Caco-2 (cell line): ENCODE measurements around the gene CD52. TPM values are rescaled to one million over a fixed set of nuclear protein-coding genes. Genes with fewer than 3 reads are reported as not detected.

Source experiments
- BruUV-seq: library from RNA; stranded (reverse); fragments of 400-500 nt; replicated peaks from 2 replicates; lab custom pipeline; 2021; lab: Mats Ljungman, UMichigan
- CTCF ChIA-PET: fragments of 300-600 bp; sonication (Branson Sonifier 250); formaldehyde crosslinking; loops from one replicate; lab custom pipeline; 2022; ENCODE audit warnings: antibody characterized with exemption; lab: Charles Lee
- POLR2A ChIA-PET: fragments of 300-600 bp; sonication (Branson Sonifier 250); formaldehyde crosslinking; loops from one replicate; lab custom pipeline; 2022; ENCODE audit warnings: antibody characterized with exemption; lab: Charles Lee
- DNase-seq, 2 experiments: peaks; one replicate each; pipeline versions ENCODE4 v3.0.0 to v3.0.0-alpha.2; 2020 to 2022
- H3K27me3 ChIP-seq: replicated peaks from 2 replicates; pipeline ENCODE4 v1.6.0; 2011; ENCODE audit warnings: low read length; ENCODE audit not compliant: control insufficient read depth, insufficient read depth
- H3K36me3 ChIP-seq: 2 replicates; pipeline ENCODE4 v1.5.1; 2011; ENCODE audit warnings: low read length; ENCODE audit not compliant: control insufficient read depth, insufficient read depth
- H3K4me1 ChIP-seq: fragments of 250-450 bp; sonication (Bioruptor Pico); 2 replicates; pipeline ENCODE4 v1.5.1; 2020; ENCODE audit warnings: mild to moderate bottlenecking
- H3K4me3 ChIP-seq: 2 replicates; pipeline ENCODE4 v1.5.1; 2011; ENCODE audit warnings: low read depth, mild to moderate bottlenecking, control low read depth, low read length
- H3K9me3 ChIP-seq: fragments of 250-450 bp; sonication (Bioruptor Pico); 2 replicates; pipeline ENCODE4 v1.5.1; 2020; ENCODE audit warnings: mild to moderate bottlenecking, moderate library complexity
- H3K27ac Mint-ChIP-seq: one replicate; pipeline ENCODE4 v1.8.0; 2022; ENCODE audit warnings: mixed read lengths; ENCODE audit not compliant: unreplicated experiment
- H3K27me3 Mint-ChIP-seq: one replicate; pipeline ENCODE4 v1.8.0; 2022; ENCODE audit warnings: mixed read lengths; ENCODE audit not compliant: insufficient read depth, unreplicated experiment
- H3K36me3 Mint-ChIP-seq: one replicate; pipeline ENCODE4 v1.8.0; 2022; ENCODE audit warnings: mild to moderate bottlenecking, mixed read lengths; ENCODE audit not compliant: insufficient read depth, unreplicated experiment
- H3K4me1 Mint-ChIP-seq: one replicate; pipeline ENCODE4 v1.8.0; 2022; ENCODE audit warnings: low read depth, mixed read lengths; ENCODE audit not compliant: unreplicated experiment
- H3K4me3 Mint-ChIP-seq: one replicate; pipeline ENCODE4 v1.8.0; 2022; ENCODE audit warnings: mild to moderate bottlenecking, moderate library complexity, mixed read lengths; ENCODE audit not compliant: unreplicated experiment
- H3K9me3 Mint-ChIP-seq: one replicate; pipeline ENCODE4 v1.8.0; 2022; ENCODE audit warnings: mixed read lengths; ENCODE audit not compliant: unreplicated experiment
- intact Hi-C: fragments of 100-400 bp; cut with micrococcal nuclease; formaldehyde crosslinking; loops from one replicate; pipeline ENCODE4 v1.10.0; 2022; ENCODE audit not compliant: unreplicated experiment
- total RNA-seq: library from RNA; stranded (reverse); gene quantifications from 2 replicates; pipeline ENCODE4 v1.2.3, GENCODE V29; 2022
- TF ChIP-seq, protein P1 (sequence below), 2 experiments: fragments of 200-600 bp in 1 of 2; IDR thresholded peaks; 1 replicate in 1 of 2; 2 replicates in 1 of 2; pipeline versions ENCODE4 v1.5.1 to v1.8.0; 2011 to 2022; ENCODE audit warnings: antibody characterized with exemption in 1 of 2, control low read depth in 1 of 2, inconsistent platforms in 1 of 2, low read depth in 1 of 2, low read length in 1 of 2, mild to moderate bottlenecking in 1 of 2, moderate library complexity in 1 of 2; ENCODE audit not compliant: insufficient read depth in 1 of 2, severe bottlenecking in 1 of 2, unreplicated experiment in 1 of 2

Gene CD52
- total RNA-seq, 1 experiment from 2014 or later = not detected

DNA sequence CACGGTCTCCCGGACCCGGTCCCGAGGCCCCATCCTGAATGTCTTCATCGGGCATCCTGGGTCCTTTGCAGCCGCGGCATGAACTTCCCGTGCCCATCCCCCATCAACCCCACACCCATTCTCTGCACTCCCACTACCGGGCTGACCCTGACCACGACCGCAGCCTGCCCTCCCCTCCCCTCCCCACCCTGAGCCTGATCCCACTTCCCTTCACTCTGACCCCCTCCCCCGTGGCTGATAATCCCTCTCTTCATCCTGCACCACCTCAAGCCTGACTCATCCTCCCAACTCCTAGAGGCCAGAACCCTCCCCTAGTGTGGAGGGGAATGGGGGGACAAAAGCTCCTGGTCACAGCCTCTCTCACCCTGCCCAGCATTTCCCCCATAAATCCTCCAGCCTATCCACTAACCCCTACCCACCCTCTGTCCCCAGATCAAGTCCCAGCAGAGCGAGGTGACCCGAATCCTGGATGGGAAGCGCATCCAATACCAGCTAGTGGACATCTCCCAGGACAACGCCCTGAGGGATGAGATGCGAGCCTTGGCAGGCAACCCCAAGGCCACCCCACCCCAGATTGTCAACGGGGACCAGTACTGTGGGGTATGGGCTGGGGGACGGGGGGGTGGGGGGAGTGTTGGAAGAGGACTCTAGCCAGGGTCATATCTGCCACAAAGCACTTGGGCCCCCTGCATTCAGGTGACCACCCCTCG is 37.3 kb upstream of the CD52 start:
- Mint-ChIP-seq H3K36me3 (peaks cover 52% of the 10 kb centered on the region), H3K27me3 (no peaks in the 10 kb centered on the region), H3K4me1 (peaks cover 39% of the 10 kb centered on the region), H3K4me3 (peak overlapping the region; percentile 88), H3K9me3 (no peaks in the 10 kb centered on the region), H3K27ac (peak overlapping the region; percentile 81)
- DNase-seq = no peak
- ChIA-PET CTCF (interaction anchor here (0.5 to 1.8 kb wide), 4 partner anchors 22 to 137 kb away, joined by 4 to 7 read pairs (median 4); no protein-coding TSS in a partner anchor), POLR2A (interaction anchor here (1.4 kb wide), 1 partner anchor 111 kb away, joined by 4 read pairs; the partner anchor contains the start of gene ZNF593)
- Histone ChIP-seq H3K9me3 (no peaks in the 10 kb centered on the region), H3K4me3 (peak overlapping the region; percentile 82), H3K36me3 (peaks cover 2% of the 10 kb centered on the region), H3K27me3 (no peaks in the 10 kb centered on the region), H3K4me1 (peaks cover 52% of the 10 kb centered on the region)
- TF ChIP-seq, protein P1, sequence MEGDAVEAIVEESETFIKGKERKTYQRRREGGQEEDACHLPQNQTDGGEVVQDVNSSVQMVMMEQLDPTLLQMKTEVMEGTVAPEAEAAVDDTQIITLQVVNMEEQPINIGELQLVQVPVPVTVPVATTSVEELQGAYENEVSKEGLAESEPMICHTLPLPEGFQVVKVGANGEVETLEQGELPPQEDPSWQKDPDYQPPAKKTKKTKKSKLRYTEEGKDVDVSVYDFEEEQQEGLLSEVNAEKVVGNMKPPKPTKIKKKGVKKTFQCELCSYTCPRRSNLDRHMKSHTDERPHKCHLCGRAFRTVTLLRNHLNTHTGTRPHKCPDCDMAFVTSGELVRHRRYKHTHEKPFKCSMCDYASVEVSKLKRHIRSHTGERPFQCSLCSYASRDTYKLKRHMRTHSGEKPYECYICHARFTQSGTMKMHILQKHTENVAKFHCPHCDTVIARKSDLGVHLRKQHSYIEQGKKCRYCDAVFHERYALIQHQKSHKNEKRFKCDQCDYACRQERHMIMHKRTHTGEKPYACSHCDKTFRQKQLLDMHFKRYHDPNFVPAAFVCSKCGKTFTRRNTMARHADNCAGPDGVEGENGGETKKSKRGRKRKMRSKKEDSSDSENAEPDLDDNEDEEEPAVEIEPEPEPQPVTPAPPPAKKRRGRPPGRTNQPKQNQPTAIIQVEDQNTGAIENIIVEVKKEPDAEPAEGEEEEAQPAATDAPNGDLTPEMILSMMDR (IDR thresholded peaks at IDR 0.05; ENCODE audit: insufficient read depth in 1 of 2, low read depth in 1 of 2, low read length in 1 of 2, severe bottlenecking in 1 of 2, unreplicated experiment in 1 of 2) = no peak
- BruUV-seq = no TSS peak
- intact Hi-C loops = no loop called here

DNA sequence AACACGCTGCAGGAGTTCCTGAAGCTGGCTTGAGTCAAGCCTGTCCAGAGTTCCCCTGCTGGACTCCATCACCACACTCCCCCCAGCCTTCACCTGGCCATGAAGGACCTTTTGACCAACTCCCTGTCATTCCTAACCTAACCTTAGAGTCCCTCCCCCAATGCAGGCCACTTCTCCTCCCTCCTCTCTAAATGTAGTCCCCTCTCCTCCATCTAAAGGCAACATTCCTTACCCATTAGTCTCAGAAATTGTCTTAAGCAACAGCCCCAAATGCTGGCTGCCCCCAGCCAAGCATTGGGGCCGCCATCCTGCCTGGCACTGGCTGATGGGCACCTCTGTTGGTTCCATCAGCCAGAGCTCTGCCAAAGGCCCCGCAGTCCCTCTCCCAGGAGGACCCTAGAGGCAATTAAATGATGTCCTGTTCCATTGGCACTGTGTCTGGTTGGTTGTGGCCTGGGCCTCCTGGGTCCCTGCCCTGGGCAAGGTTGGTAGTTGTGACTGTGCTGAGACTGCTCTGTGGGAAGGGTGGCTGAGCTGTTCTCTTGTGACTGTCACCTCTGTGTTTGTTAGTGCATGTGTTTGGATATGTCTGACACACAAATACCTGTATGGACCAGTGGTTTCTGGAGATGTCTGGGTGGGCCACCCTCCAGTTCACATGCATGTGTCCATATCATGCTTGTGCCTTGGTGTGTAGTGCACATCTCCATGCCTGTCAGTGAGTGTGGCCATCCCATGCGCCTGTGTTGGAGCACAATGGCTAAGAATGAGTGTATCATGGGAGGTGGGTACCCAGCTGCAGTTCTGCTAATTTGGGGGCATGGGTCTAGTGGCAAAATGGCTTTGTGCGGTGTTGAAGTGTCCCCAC is 36.4 kb upstream of the CD52 start:
- H3K27me3 ChIP-seq = no peaks in the 10 kb centered on the region
- H3K9me3 ChIP-seq = no peaks in the 10 kb centered on the region
- Mint-ChIP-seq H3K4me1 (peaks cover 33% of the 10 kb centered on the region), H3K27me3 (no peaks in the 10 kb centered on the region), H3K27ac (peak overlapping the region; percentile 81), H3K36me3 (peaks cover 52% of the 10 kb centered on the region), H3K9me3 (no peaks in the 10 kb centered on the region), H3K4me3 (peak overlapping the region; percentile 88)
- no peak for DNase-seq
- H3K4me3 ChIP-seq = no peak overlapping the region
- peaks cover 2% of the 10 kb centered on the region for H3K36me3 ChIP-seq
- H3K4me1 ChIP-seq = peaks cover 44% of the 10 kb centered on the region
- TF ChIP-seq, protein P1 (IDR thresholded peaks at IDR 0.05; ENCODE audit: insufficient read depth in 1 of 2, low read depth in 1 of 2, low read length in 1 of 2, severe bottlenecking in 1 of 2, unreplicated experiment in 1 of 2) = no peak
- ChIA-PET POLR2A (no interaction called here), CTCF (interaction anchor here (0.5 kb wide), 1 partner anchor 42 kb away, joined by 4 read pairs; no protein-coding TSS in a partner anchor)
- TSS peak; percentile 87 for BruUV-seq
- intact Hi-C loops = no loop called here

DNA sequence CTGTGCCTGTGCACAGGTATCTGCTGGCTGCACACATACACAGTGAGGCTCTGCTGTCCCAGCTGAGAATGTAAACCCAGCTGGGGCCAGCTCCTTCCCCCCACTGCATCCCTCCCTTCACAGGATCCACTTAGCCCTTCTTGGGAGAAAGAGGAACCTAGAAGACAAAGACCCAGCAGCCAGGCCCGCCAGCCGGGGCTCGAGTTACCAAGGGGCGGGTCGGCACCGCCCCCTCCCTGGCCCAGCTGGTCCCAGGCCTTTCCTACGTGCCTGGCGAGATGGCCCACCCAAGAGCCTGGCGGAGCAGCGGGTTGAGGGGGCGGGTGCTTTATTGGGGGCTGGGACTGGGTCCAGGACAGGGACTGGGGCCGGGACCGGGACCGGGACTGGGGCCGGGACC is 35.8 kb upstream of the CD52 start:
- Histone ChIP-seq H3K27me3 (no peaks in the 10 kb centered on the region), H3K9me3 (no peaks in the 10 kb centered on the region), H3K36me3 (peaks cover 2% of the 10 kb centered on the region), H3K4me3 (no peak overlapping the region), H3K4me1 (peaks cover 37% of the 10 kb centered on the region)
- POLR2A ChIA-PET = no interaction called here
- TF ChIP-seq, protein P1 (IDR thresholded peaks at IDR 0.05; ENCODE audit: insufficient read depth in 1 of 2, low read depth in 1 of 2, low read length in 1 of 2, severe bottlenecking in 1 of 2, unreplicated experiment in 1 of 2) = no peak
- Mint-ChIP-seq H3K27me3 (no peaks in the 10 kb centered on the region), H3K4me3 (no peak overlapping the region), H3K9me3 (no peaks in the 10 kb centered on the region), H3K27ac (no peak overlapping the region), H3K4me1 (peaks cover 27% of the 10 kb centered on the region), H3K36me3 (peaks cover 46% of the 10 kb centered on the region)
- no TSS peak for BruUV-seq
- CTCF ChIA-PET = no interaction called here
- intact Hi-C loops = no loop called here
- DNase-seq = no peak
